ENCODE data around the gene ZNF618.

DNA sequence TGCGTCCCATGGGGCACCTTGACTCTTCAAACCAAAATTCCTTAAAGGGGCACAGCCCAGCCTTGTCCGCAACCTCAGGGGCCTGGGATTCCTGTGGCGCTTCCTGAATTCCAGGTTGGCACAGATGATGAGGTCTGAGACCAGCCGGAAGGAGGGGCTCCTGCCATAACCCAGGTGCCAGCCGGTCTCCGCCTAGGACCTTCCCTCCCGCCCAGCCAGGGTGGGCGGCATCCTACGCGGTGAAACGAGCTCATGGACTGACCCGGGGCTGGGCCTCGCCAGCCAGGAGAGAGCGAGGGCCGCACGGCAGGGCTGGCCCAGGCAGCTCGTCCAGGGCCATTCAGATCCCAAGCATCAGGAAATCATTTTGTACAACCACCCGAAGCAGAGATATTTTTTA lies 179.0 kb downstream of the ZNF618 start:
- TF ChIP-seq EZH2 (IDR thresholded peaks at IDR 0.05; ENCODE audit: insufficient read depth, poor library complexity, severe bottlenecking) (no peak), EZH2phosphoT487 (IDR thresholded peaks at IDR 0.05; ENCODE audit: insufficient read depth, low read depth) (no peak)
